Nephron progenitor cell (in vitro differentiated cells): ENCODE data around the gene NUDT9.

Source experiments
- DNase-seq: peaks from one replicate; pipeline ENCODE4 v3.0.0; 2021
- H3K27ac Mint-ChIP-seq: 2 replicates; pipeline ENCODE4 v1.8.0; 2021; ENCODE audit warnings: mild to moderate bottlenecking, moderate library complexity, mixed read lengths
- H3K27me3 Mint-ChIP-seq: 2 replicates; pipeline ENCODE4 v1.8.0; 2021; ENCODE audit warnings: mild to moderate bottlenecking, low read depth, mixed read lengths; ENCODE audit not compliant: poor library complexity
- H3K36me3 Mint-ChIP-seq: 2 replicates; pipeline ENCODE4 v1.8.0; 2021; ENCODE audit warnings: low read depth, mixed read lengths
- H3K4me1 Mint-ChIP-seq: 2 replicates; pipeline ENCODE4 v1.8.0; 2021; ENCODE audit warnings: mixed read lengths
- H3K4me3 Mint-ChIP-seq: 2 replicates; pipeline ENCODE4 v1.8.0; 2021; ENCODE audit warnings: mild to moderate bottlenecking, moderate library complexity, mixed read lengths
- H3K9me3 Mint-ChIP-seq: 2 replicates; pipeline ENCODE4 v1.8.0; 2021; ENCODE audit warnings: mild to moderate bottlenecking, moderate library complexity, mixed read lengths
- TF ChIP-seq, protein P1 (sequence below): fragments of 200-600 bp; sonication (generic); IDR thresholded peaks from 2 replicates; pipeline ENCODE4 v1.5.0; 2021; ENCODE audit warnings: antibody characterized with exemption

NUDT9 gene

DNA sequence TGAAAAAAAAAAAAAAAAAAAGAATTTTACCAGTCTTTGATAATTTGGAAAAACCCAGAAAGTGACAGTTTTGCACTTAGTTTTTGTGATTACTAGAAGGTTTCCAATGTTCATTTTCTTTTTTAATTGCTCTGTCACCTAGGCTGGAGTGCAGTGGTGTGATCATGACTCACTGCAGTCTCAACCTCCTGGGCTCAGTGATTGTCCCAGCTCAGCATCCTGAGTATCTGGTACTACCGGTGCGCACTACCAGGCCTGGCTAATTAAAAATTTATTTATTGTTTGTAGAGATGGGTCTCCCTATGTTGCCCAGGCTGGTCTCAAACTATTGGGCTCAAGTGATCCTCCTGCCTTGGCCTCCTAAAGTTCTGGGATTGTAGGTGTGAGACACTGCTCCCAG lies 3.3 kb downstream of the NUDT9 start:
- H3K9me3 Mint-ChIP-seq, result peaks cover 3% of the 10 kb centered on the region
- H3K27me3 Mint-ChIP-seq, result no peaks in the 10 kb centered on the region
- H3K27ac Mint-ChIP-seq, result no peak overlapping the region
- peaks cover 10% of the 10 kb centered on the region for H3K36me3 Mint-ChIP-seq
- DNase-seq, result no peak
- TF ChIP-seq, protein P1, sequence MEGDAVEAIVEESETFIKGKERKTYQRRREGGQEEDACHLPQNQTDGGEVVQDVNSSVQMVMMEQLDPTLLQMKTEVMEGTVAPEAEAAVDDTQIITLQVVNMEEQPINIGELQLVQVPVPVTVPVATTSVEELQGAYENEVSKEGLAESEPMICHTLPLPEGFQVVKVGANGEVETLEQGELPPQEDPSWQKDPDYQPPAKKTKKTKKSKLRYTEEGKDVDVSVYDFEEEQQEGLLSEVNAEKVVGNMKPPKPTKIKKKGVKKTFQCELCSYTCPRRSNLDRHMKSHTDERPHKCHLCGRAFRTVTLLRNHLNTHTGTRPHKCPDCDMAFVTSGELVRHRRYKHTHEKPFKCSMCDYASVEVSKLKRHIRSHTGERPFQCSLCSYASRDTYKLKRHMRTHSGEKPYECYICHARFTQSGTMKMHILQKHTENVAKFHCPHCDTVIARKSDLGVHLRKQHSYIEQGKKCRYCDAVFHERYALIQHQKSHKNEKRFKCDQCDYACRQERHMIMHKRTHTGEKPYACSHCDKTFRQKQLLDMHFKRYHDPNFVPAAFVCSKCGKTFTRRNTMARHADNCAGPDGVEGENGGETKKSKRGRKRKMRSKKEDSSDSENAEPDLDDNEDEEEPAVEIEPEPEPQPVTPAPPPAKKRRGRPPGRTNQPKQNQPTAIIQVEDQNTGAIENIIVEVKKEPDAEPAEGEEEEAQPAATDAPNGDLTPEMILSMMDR, result no peak
- peaks cover 48% of the 10 kb centered on the region for H3K4me1 Mint-ChIP-seq
- no peak overlapping the region for H3K4me3 Mint-ChIP-seq

DNA sequence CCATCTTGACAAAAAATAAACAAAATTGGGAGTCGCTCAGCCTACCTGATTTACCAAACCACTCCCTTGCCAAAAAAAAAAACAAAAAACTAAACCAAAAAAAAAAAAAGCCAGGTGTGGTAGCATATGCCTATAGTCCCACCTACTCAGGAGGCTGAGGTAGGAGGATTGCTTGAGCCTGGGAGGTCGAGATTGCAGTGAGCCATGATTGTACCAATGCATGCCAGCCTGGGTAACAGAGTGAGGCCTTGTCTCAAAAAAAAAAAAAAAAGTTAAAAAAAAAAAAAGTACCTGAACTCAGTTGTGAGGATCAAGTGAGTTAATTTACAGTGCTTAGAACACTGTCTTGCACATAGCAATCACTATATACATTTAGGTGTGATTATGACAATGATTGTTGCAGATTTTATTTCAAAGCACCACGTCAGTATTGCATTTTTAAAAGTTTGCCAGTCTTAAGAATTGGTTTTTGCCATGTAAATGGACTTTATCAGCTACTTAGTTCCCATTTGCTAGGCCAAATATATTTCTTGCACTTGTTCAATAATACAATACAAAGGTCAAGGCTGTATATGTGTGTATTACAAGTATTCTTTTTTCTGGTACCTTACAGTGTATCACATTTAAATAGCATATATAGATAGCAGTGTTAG lies 4.6 kb downstream of the NUDT9 start:
- Mint-ChIP-seq H3K36me3 (peaks cover 10% of the 10 kb centered on the region), H3K9me3 (peaks cover 3% of the 10 kb centered on the region), H3K27me3 (no peaks in the 10 kb centered on the region), H3K27ac (no peak overlapping the region), H3K4me1 (peaks cover 35% of the 10 kb centered on the region), H3K4me3 (no peak overlapping the region)
- TF ChIP-seq, protein P1, result no peak
- DNase-seq, result no peak

DNA sequence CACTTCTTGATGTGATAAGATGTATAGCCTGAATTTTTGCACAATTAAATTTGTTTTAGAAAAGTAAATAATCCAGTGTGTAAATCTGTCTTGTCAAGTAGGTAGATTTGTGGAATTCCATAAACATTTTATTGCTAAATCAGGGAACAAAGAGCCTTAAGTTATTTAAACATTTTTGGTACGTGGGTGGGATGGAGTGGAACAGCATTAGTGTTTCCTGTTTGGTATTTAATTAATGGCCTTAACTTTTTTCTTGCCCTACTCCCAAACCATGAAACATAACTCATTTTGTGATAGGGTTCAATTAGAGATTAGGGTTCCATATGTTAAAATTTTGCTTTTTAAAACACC lies 5.1 kb downstream of the NUDT9 start:
- H3K4me3 Mint-ChIP-seq, result no peak overlapping the region
- peaks cover 30% of the 10 kb centered on the region for H3K4me1 Mint-ChIP-seq

DNA sequence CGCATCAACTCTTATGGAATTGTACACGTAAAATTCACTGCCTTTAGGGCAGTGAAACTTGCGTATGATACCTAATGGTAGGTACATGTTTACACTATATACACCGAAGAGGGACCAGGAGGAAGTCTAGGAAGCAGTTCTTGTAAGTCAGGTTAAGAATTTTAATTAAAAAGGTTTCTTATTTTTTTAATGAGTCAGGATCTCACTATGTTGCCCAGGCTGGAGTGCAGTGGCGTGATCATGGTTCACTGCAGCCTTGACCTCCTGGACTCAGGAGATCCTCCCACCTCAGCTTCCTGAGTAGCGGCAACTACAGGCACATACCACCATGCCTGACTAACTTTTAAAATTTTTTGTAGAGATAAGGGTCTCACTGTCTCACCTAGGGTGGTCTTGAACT lies 6.6 kb downstream of the NUDT9 start:
- no peak for DNase-seq
- Mint-ChIP-seq H3K4me1 (peaks cover 15% of the 10 kb centered on the region), H3K4me3 (no peak overlapping the region), H3K27me3 (no peaks in the 10 kb centered on the region), H3K36me3 (peaks cover 15% of the 10 kb centered on the region), H3K9me3 (no peaks in the 10 kb centered on the region), H3K27ac (no peak overlapping the region)
- TF ChIP-seq, protein P1, result no peak

More for the DNA sequence above, 5.1 kb downstream of the NUDT9 start:
- no peak for DNase-seq
- H3K27me3 Mint-ChIP-seq, result no peaks in the 10 kb centered on the region
- no peaks in the 10 kb centered on the region for H3K9me3 Mint-ChIP-seq
- TF ChIP-seq, protein P1, result no peak
- H3K36me3 Mint-ChIP-seq, result peaks cover 10% of the 10 kb centered on the region
- H3K27ac Mint-ChIP-seq, result peak overlapping the region; percentile 49

DNA sequence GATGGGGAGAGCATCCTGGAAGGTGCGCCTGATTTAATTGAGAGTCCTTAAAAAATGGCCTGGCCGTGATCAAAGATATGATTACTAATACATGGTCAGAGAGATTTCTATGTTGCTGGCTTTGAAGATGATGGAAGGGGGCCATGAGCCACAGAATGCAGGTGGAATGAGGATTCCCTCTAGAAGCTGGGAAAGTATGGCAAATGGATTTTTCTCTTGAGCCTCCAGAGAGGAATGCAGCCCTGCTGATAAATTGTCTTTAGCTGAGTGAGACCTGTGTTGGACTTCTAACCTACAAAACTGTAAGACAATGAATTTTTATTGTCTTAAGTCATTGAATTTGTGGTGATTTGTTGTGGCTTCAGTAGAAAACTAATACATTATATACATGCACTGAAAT lies 7.7 kb downstream of the NUDT9 start:
- H3K9me3 Mint-ChIP-seq, result no peaks in the 10 kb centered on the region
- TF ChIP-seq, protein P1, result no peak
- H3K27me3 Mint-ChIP-seq, result no peaks in the 10 kb centered on the region
- DNase-seq, result no peak
- no peak overlapping the region for H3K27ac Mint-ChIP-seq
- H3K36me3 Mint-ChIP-seq, result peaks cover 15% of the 10 kb centered on the region
- peaks cover 6% of the 10 kb centered on the region for H3K4me1 Mint-ChIP-seq
- H3K4me3 Mint-ChIP-seq, result no peak overlapping the region

DNA sequence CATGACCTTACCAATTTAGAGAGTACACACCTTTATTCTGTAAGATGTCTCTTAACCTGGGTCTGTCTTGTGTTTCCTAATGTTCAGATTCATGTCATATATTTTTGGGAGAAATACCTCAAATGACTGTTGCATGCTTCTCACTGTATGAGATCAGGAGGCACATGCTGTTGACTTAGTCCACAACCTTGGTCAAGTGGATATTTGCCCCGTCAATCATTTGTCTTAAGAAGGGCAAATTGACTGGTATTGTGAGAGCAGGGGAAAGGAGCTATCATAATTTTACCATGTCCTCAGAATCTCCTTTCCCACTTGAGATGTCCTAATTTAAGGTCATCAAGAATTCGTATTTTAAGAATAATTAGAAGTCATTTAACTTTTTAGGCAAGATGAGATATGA lies 11.0 kb downstream of the NUDT9 start:
- no peaks in the 10 kb centered on the region for H3K27me3 Mint-ChIP-seq
- H3K27ac Mint-ChIP-seq, result no peak overlapping the region
- no peaks in the 10 kb centered on the region for H3K9me3 Mint-ChIP-seq
- DNase-seq, result no peak
- H3K4me3 Mint-ChIP-seq, result no peak overlapping the region
- TF ChIP-seq, protein P1, result no peak
- H3K4me1 Mint-ChIP-seq, result no peaks in the 10 kb centered on the region
- H3K36me3 Mint-ChIP-seq, result peaks cover 38% of the 10 kb centered on the region
